GM10248 (cell line): ENCODE data around the gene DBNDD2.
A peak's percentile ranks its signal among the peaks of the same experiment; 100 is the strongest.

Experiments used
- CTCF ChIA-PET: fragments of 300-600 bp; sonication (Branson Sonifier 250); formaldehyde crosslinking; extraction: SDS; loops from one replicate; lab custom pipeline; 2021; ENCODE audit warnings: antibody characterized with exemption; lab: Yijun Ruan, JAX
- POLR2A ChIA-PET: fragments of 350-650 bp; sonication (Branson Sonifier 250); formaldehyde crosslinking; extraction: SDS; loops from one replicate; lab custom pipeline; 2020; ENCODE audit warnings: antibody characterized with exemption; lab: Yijun Ruan, JAX
- DNase-seq: peaks from one replicate; pipeline ENCODE4 v3.0.0; 2012; ENCODE audit errors: extremely low spot score
- TF ChIP-seq, protein P1 (sequence below): IDR thresholded peaks from 2 replicates; pipeline ENCODE4 v1.5.1; 2012; ENCODE audit warnings: mild to moderate bottlenecking, low read depth; ENCODE audit errors: extremely low read depth, missing control alignments, control extremely low read depth

The DBNDD2 gene

DNA sequence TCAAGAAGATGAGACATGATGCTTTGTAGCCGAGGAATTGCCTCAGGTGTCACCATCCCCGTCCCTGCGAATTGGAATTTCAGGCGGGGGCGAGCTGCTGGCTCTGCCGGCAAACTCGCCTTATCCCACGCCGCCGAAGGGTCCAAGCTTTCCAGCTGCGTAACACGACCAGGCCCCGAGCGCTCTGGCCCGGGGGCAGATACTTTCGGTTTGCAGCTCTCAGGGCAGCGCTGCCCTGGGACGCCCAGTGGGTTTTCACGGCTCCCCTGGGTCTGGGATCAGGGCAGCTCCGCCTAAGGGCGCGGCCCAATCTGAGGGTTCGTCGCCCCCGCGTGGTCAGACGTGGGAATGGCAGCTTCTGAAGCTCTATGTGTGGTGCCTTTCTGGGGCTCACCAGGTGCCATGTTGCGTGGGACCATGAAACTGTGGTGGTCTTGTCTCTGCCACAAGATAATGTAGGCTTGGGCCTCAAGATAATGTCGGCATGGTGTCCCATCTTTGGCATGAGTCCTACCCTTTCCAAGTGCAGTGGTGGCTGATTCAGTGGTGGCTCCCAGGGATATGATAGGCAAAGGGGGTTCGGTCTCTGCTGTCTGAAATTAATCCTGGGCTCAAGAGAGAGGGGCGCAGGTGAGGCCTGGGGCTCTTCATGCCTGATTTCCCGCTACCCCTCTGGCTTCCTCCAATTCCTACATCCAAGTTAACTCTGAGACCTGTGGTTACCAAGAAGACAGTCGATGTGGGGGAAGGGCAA, 28.8 kb downstream of the DBNDD2 start:
- TF ChIP-seq, protein P1, sequence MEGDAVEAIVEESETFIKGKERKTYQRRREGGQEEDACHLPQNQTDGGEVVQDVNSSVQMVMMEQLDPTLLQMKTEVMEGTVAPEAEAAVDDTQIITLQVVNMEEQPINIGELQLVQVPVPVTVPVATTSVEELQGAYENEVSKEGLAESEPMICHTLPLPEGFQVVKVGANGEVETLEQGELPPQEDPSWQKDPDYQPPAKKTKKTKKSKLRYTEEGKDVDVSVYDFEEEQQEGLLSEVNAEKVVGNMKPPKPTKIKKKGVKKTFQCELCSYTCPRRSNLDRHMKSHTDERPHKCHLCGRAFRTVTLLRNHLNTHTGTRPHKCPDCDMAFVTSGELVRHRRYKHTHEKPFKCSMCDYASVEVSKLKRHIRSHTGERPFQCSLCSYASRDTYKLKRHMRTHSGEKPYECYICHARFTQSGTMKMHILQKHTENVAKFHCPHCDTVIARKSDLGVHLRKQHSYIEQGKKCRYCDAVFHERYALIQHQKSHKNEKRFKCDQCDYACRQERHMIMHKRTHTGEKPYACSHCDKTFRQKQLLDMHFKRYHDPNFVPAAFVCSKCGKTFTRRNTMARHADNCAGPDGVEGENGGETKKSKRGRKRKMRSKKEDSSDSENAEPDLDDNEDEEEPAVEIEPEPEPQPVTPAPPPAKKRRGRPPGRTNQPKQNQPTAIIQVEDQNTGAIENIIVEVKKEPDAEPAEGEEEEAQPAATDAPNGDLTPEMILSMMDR: peak; percentile 86
- CTCF ChIA-PET: interaction anchor here (0.6 to 16.3 kb wide), 45 partner anchors 9 to 534 kb away, joined by 3 to 488 read pairs (median 7); partner anchors contain the start of genes PIGT, SYS1, TP53TG5 and WFDC2
- peak; percentile 86 for DNase-seq
- POLR2A ChIA-PET: interaction anchor here (0.5 to 1.1 kb wide), 2 partner anchors 74 to 335 kb away, joined by 7 to 8 read pairs; partner anchors contain the start of gene SYS1

DNA sequence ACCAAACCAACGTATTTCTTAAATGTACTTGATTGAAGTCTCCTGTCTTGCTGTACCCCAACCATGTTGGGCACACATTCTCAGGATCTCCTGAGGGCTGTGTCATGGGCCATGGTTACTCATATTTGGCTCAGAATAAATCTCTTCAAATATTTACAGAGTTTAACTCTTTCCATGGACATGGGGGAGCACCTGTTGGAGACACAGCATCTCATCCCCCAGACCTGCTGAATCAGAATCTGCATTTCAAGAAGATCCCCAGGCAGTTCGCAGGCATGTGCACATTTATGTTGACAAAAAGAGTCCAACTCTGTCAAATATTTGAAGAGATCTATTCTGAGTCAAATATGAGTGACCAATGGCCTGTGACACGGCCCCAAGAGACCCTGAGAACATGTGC, 32.3 kb downstream of the DBNDD2 start:
- DNase-seq: no peak
- CTCF ChIA-PET: interaction anchor here (1.2 to 16.3 kb wide), 6 partner anchors 14 to 331 kb away, joined by 3 to 488 read pairs (median 8); partner anchors contain the start of genes PIGT, SYS1 and TP53TG5
- POLR2A ChIA-PET: interaction anchor here (0.6 kb wide), 1 partner anchor 72 kb away, joined by 4 read pairs; no protein-coding TSS in a partner anchor
- TF ChIP-seq, protein P1: no peak

DNA sequence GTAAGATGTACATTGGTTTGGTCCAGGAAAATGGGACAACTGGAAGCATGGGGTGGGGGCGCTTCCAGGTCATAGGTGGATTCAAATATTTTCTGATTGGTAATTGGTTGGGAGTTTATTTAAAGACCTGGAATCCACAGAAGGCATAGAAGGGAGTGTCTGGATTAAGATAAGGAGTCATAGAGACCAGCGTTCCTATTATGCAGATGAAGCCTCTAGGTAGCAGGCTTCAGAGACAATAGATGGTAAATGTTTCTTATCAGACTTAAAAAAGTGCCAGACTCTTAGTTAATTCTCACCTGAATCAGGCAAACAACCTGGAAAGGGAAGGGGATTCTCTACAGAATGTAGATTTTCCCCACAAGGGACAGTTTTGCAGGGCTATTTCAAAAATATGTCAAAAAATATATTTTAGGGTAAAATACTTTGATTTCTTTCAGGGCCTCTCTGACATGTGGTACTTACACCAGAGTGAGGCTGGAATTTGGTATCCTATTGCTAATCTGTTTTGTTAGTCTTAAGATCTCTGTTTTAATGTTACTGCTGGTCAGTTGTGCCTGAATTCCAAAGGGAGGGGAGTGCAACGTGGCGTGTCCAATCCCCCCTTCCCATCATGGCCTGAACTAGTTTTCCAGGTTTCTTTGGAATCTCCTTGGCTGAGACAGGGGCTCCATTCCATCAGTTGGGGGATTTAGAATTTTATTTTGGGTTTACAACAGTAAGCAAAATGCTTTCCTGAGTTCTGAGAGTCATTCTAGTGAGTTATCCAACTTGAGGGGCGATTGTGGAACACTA, 33.0 kb downstream of the DBNDD2 start:
- POLR2A ChIA-PET: no interaction called here
- CTCF ChIA-PET: interaction anchor here (6.0 to 16.3 kb wide), 2 partner anchors 13 to 72 kb away, joined by 120 to 488 read pairs; partner anchors contain the start of genes SYS1 and TP53TG5
- DNase-seq: no peak
- TF ChIP-seq, protein P1: no peak

DNA sequence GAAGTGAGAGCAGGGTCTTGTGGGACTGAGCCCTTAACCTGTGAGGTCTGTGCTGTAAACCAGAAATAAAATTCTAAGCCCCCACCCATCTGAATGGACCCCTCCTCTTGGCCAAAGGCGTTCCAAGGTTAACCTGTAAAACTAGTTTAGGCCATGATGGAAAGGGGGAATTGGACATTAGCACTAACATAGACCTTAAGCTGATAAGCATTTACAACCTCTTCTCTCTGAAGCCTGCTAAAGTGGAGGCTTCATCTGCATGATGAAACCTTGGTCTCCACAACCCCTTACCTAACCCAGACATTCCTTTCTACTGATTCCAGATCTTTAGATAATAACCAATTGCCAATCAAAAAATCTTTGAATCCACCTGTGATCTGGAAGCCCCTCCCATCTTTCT, 33.7 kb downstream of the DBNDD2 start:
- ChIA-PET POLR2A (no interaction called here), CTCF (no interaction called here)
- TF ChIP-seq, protein P1: no peak
- DNase-seq: no peak

DNA sequence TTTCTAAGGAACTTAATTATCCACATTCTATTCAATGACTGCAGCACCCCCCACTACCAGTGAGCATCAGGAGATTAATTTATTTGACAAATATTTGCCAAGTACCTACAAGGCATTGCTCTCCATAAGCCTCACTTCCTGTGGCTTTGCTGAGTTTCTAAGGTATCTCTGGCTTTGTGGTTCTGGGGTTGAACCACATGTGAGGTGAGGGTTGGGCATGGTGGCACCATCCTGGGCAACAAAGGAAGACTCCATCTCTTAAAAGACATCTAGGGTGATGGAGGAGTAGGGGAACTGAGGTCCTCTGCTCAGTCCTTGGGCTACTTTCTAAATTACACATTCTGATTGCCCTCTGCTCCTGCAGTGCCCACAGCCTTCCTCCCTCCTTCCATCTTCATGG, 36.0 kb downstream of the DBNDD2 start:
- no peak for DNase-seq
- POLR2A ChIA-PET: no interaction called here
- CTCF ChIA-PET: interaction anchor here (1.0 to 3.7 kb wide), 9 partner anchors 26 to 327 kb away, joined by 3 to 22 read pairs (median 5); partner anchors contain the start of genes DBNDD2 and SYS1
- TF ChIP-seq, protein P1: no peak
